ENCODE results near the gene ZHX3. TPM values are rescaled to one million over a fixed set of nuclear protein-coding genes. Genes with fewer than 3 reads are reported as not detected.

The ZHX3 gene
- total and polyA plus RNA-seq, 9 of the 15 experiments (the other 6 are each of a cell fraction or from before 2014, with no cell fraction given), result 0.80 to 14.6 (median 4.9) TPM

DNA sequence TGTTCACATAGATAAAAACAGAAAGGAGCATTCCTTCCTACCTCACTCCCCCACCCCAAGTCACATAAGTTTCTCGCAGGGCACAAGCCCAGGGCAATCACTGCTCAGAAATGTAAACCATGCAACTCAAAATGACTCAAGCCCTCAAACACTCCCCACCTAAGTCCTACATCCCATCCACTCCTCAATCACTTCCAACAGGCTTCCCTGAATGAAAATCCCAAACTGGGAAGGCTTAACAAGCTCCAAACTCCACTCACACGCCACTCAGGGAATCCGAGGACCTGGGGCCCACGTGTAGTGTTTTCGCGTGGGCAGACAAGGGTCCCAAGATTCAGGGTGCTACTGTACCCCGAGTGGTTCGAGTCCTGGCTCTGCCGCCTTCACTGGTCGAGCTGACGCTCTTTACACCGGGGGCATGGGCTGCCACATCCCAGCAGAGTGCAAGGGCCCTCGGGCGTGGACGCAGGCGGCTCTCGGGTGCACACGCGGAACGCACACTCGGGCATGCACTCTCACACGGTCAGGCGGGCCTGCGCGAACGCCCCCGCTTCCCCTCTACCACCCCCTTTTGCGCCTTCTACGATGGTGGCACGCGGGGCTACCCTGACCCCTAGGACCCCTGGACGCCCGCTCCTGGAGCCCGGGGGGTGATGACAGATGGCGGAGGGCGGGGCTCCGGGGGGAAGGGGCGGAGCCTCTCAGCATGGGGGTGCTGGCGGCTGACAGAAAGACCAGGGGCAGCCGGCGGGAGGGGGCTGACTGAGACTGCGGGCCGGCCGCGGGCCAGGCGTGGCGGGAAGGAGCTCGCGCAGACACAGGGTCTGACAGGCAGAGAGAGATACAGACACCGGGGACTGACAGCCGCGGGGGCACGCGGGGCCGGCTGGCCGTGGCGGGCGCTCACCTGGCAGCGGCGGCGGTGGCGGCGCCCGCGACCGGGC lies 657 bp downstream of the ZHX3 start (continued):
- peak; percentile 66; the same call in 1 of the 2 replicates for TF ChIP-seq MTA3 (IDR thresholded peaks at IDR 0.05; ENCODE audit: borderline replicate concordance)
- TF ChIP-seq YY1 (IDR thresholded peaks at IDR 0.05; ENCODE audit: borderline replicate concordance in 1 of 3, control insufficient read depth in 1 of 3, extremely low read depth in 1 of 3, insufficient read depth in 3 of 3, insufficient read length in 1 of 3, insufficient replicate concordance in 2 of 3, low read depth in 1 of 3, low read length in 2 of 3), result peak in 1 of 3 experiments; percentile 15
- TF ChIP-seq, protein P1, sequence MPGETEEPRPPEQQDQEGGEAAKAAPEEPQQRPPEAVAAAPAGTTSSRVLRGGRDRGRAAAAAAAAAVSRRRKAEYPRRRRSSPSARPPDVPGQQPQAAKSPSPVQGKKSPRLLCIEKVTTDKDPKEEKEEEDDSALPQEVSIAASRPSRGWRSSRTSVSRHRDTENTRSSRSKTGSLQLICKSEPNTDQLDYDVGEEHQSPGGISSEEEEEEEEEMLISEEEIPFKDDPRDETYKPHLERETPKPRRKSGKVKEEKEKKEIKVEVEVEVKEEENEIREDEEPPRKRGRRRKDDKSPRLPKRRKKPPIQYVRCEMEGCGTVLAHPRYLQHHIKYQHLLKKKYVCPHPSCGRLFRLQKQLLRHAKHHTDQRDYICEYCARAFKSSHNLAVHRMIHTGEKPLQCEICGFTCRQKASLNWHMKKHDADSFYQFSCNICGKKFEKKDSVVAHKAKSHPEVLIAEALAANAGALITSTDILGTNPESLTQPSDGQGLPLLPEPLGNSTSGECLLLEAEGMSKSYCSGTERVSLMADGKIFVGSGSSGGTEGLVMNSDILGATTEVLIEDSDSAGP (CRISPR knock-in tag; IDR thresholded peaks at IDR 0.05), result 0 out of 2 replicates have a peak, but pooled peaks have one; percentile 36
- peak; percentile 27 for TF ChIP-seq HMGN3 (IDR thresholded peaks at IDR 0.05; ENCODE audit: borderline replicate concordance, extremely low read depth, insufficient read length, low read depth, low read length)
- TF ChIP-seq RBBP5 (IDR thresholded peaks at IDR 0.05; ENCODE audit: borderline replicate concordance, insufficient read depth, low read length, poor library complexity, severe bottlenecking), result peak; percentile 66
- no peak for TF ChIP-seq NELFE (IDR thresholded peaks at IDR 0.05; ENCODE audit: insufficient read depth, insufficient read length)
- TF ChIP-seq, protein P2, sequence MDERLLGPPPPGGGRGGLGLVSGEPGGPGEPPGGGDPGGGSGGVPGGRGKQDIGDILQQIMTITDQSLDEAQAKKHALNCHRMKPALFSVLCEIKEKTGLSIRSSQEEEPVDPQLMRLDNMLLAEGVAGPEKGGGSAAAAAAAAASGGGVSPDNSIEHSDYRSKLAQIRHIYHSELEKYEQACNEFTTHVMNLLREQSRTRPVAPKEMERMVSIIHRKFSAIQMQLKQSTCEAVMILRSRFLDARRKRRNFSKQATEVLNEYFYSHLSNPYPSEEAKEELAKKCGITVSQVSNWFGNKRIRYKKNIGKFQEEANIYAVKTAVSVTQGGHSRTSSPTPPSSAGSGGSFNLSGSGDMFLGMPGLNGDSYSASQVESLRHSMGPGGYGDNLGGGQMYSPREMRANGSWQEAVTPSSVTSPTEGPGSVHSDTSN (CRISPR knock-in tag; IDR thresholded peaks at IDR 0.05; ENCODE audit: low read depth), result no peak
- TF ChIP-seq, protein P2 (tag; conservative IDR thresholded peaks at IDR 0.05; ENCODE audit: low read depth), result peak; percentile 69
- TF ChIP-seq KAT7 (CRISPR knock-in tag; IDR thresholded peaks at IDR 0.05; ENCODE audit: borderline replicate concordance), result peak; percentile 80; the same call in 1 of the 2 replicates
- TF ChIP-seq PRMT5 (CRISPR knock-in tag; IDR thresholded peaks at IDR 0.05), result no peak
- TF ChIP-seq KDM1A (IDR thresholded peaks at IDR 0.05), result peak; percentile 70 to 76; a peak in 3 of 4 replicates
- peak; percentile 66 for TF ChIP-seq ZBTB7A (IDR thresholded peaks at IDR 0.05; ENCODE audit: borderline replicate concordance, control insufficient read depth, low read depth, low read length)
- 0 out of 4 replicates have a peak, but pooled peaks of 1 of the 2 experiments have one; percentile 44 for TF ChIP-seq FOXA3 (CRISPR knock-in tag; conservative IDR thresholded peaks at IDR 0.05 in 1 of 2, IDR thresholded peaks at IDR 0.05 in 1 of 2)
- TF ChIP-seq, protein P3, sequence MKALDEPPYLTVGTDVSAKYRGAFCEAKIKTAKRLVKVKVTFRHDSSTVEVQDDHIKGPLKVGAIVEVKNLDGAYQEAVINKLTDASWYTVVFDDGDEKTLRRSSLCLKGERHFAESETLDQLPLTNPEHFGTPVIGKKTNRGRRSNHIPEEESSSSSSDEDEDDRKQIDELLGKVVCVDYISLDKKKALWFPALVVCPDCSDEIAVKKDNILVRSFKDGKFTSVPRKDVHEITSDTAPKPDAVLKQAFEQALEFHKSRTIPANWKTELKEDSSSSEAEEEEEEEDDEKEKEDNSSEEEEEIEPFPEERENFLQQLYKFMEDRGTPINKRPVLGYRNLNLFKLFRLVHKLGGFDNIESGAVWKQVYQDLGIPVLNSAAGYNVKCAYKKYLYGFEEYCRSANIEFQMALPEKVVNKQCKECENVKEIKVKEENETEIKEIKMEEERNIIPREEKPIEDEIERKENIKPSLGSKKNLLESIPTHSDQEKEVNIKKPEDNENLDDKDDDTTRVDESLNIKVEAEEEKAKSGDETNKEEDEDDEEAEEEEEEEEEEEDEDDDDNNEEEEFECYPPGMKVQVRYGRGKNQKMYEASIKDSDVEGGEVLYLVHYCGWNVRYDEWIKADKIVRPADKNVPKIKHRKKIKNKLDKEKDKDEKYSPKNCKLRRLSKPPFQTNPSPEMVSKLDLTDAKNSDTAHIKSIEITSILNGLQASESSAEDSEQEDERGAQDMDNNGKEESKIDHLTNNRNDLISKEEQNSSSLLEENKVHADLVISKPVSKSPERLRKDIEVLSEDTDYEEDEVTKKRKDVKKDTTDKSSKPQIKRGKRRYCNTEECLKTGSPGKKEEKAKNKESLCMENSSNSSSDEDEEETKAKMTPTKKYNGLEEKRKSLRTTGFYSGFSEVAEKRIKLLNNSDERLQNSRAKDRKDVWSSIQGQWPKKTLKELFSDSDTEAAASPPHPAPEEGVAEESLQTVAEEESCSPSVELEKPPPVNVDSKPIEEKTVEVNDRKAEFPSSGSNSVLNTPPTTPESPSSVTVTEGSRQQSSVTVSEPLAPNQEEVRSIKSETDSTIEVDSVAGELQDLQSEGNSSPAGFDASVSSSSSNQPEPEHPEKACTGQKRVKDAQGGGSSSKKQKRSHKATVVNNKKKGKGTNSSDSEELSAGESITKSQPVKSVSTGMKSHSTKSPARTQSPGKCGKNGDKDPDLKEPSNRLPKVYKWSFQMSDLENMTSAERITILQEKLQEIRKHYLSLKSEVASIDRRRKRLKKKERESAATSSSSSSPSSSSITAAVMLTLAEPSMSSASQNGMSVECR (CRISPR knock-in tag; IDR thresholded peaks at IDR 0.05), result peak; percentile 61
